AG09309 (cell line): ENCODE results near the gene DYNLRB1.
"Not testable (repeated sequence)": the region's sequence is repeated elsewhere in the genome, so short reads cannot be mapped to it uniquely, and the experiment has no call there.

ENCODE experiments used
- DNase-seq: peaks from one replicate; pipeline ENCODE4 v3.0.0-alpha.2; 2010; ENCODE audit warnings: low read depth
- H3K4me3 ChIP-seq: 2 replicates; pipeline ENCODE4 v1.5.1; 2011; ENCODE audit warnings: mild to moderate bottlenecking, low read depth, low read length, moderate library complexity; ENCODE audit not compliant: control insufficient read depth
- CTCF ChIP-seq: IDR thresholded peaks from 2 replicates; pipeline ENCODE4 v1.5.1; 2011; ENCODE audit warnings: mild to moderate bottlenecking, low read depth, low read length, inconsistent platforms; ENCODE audit not compliant: insufficient read depth, control insufficient read depth; ENCODE audit errors: missing control alignments

The DYNLRB1 gene

GRCh38 chr20:34485068-34485634, 31.1 kb upstream of the DYNLRB1 start:
- TF ChIP-seq CTCF, result no peak
- no peak overlapping the region for H3K4me3 ChIP-seq
- DNase-seq, result no peak

DNA sequence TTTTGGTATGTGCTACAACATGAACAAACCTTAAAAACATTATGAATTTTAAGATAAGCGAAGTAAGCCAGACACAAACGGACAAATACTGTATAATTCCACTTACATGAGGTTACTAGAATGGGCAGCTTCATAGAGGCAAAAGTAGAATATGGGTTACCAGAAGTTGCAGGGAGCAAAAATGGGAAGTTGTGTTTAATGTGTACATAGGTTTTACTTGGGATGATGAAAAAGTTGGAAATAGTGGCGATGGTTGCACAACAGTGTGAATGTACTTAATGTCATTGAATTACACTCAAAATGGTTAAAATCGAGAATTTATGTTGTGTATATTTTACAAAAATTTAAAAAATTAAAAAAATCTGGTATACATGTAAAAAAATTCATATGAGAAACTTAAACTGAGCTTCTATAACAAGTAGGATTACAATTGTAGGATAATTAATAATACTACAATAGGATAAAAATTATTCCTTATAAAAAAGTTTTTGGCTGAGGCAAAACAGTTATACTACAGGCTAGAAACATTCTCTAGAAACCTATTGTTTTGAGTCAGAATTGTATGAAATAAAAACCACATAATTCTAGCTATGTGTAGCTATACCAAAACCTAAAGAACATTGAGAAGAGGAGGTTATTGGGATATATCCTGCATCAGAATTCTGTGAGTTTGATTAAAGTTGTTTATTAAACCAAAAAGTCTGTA, 24.8 kb upstream of the DYNLRB1 start:
- no peak for DNase-seq
- TF ChIP-seq CTCF, result no peak
- H3K4me3 ChIP-seq, result no peak overlapping the region

- TF ChIP-seq CTCF, result no peak
- DNase-seq, result no peak
- H3K4me3 ChIP-seq, result no peak overlapping the region
These were observed 24.2 kb upstream of the DYNLRB1 start for GRCh38 chr20:34491932-34492509.

GRCh38 chr20:34493646-34494045, 22.6 kb upstream of the DYNLRB1 start:
- no peak for DNase-seq

DNA sequence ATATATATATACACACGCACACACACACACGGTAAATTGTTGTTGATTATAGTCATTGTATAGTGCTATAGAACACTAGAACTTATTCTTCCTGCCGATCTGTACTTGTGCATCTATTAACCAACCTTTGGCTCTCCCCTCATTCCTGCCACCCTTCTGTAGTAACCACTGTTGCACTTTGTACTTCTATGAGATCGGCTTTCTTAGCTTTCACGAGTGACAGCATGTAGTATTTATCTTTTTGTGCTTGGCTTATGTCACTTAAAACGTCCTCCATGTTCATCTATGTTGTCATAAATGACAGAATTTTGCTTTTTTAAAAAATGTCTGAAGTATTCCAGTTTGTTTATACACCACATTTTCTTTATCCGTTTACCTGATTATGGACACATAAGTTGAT, 20.9 kb upstream of the DYNLRB1 start:
- no peak overlapping the region for H3K4me3 ChIP-seq
- TF ChIP-seq CTCF, result no peak
- DNase-seq, result no peak

More at GRCh38 chr20:34493646-34494045, 22.6 kb upstream of the DYNLRB1 start:
- no peak for TF ChIP-seq CTCF
- no peak overlapping the region for H3K4me3 ChIP-seq

DNA sequence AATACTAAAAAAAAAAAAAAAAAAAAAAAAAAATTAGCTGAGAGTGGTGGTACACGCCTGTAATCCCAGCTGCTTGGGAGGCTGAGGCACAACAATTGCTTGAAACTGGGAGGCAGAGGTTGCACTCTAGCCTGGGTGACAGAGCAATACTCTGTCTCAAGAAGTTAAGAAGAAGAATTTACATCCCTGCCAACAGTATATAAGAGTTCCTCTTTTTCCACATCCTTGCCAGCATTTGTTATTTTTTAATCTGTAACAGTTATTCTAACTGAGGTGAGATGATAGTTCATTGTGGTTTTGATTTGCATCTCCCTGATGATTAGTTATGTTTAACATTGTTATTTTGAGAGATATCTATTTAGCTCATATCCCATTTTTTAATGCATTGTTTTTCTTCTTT, 20.3 kb upstream of the DYNLRB1 start:
- H3K4me3 ChIP-seq, result no peak overlapping the region
- DNase-seq, result no peak
- no peak for TF ChIP-seq CTCF

- DNase-seq, result not testable (repeated sequence)
These were observed 18.6 kb upstream of the DYNLRB1 start for GRCh38 chr20:34497596-34497995.

More at GRCh38 chr20:34497596-34497995, 18.6 kb upstream of the DYNLRB1 start:
- H3K4me3 ChIP-seq, result not testable (repeated sequence)
